Measurements from ENCODE around the gene G3BP1. TPM values are rescaled to one million over a fixed set of nuclear protein-coding genes. Genes with fewer than 3 reads are reported as not detected.
A peak's percentile ranks its signal among the peaks of the same experiment; 100 is the strongest.

Gene G3BP1
- total and polyA plus RNA-seq, 9 of the 15 experiments (the other 6 are each of a cell fraction or from before 2014, with no cell fraction given), result 54.7 to 264 (median 105) TPM

DNA sequence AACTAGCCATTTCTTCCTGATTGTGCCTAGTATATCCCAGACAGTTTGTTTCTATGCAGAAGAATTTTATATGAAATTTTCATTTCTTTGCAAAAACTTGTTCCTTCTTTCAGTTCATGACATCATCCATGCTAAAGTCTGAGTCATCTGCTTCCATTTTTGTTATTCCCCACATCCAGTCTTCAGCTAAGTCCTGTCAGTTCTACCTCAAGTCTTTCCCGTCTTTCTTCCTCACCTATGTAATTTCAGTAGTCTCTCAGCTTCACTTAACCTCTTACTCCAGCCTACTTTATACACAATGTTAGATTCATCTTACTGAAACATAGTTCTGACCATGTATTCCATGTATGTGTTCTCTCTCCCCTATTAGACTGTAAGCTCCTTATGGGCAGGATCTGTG, 39.1 kb downstream of the G3BP1 start (continued):
- TF ChIP-seq FOXA3 (CRISPR knock-in tag; conservative IDR thresholded peaks at IDR 0.05 in 1 of 2, IDR thresholded peaks at IDR 0.05 in 1 of 2), result no peak
- TF ChIP-seq, protein P1, sequence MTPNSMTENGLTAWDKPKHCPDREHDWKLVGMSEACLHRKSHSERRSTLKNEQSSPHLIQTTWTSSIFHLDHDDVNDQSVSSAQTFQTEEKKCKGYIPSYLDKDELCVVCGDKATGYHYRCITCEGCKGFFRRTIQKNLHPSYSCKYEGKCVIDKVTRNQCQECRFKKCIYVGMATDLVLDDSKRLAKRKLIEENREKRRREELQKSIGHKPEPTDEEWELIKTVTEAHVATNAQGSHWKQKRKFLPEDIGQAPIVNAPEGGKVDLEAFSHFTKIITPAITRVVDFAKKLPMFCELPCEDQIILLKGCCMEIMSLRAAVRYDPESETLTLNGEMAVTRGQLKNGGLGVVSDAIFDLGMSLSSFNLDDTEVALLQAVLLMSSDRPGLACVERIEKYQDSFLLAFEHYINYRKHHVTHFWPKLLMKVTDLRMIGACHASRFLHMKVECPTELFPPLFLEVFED (CRISPR knock-in tag; conservative IDR thresholded peaks at IDR 0.05), result no peak
- TF ChIP-seq, protein P2, sequence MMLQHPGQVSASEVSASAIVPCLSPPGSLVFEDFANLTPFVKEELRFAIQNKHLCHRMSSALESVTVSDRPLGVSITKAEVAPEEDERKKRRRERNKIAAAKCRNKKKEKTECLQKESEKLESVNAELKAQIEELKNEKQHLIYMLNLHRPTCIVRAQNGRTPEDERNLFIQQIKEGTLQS (IDR thresholded peaks at IDR 0.05), result peak; percentile 86
- TF ChIP-seq, protein P2 (CRISPR knock-in tag; conservative IDR thresholded peaks at IDR 0.05), result no peak
- peak; percentile 60 to 64; a peak in 2 of 4 replicates for TF ChIP-seq TRIM24 (IDR thresholded peaks at IDR 0.05)
- TF ChIP-seq ZNF584 (CRISPR knock-in tag; IDR thresholded peaks at IDR 0.05; ENCODE audit: low read depth), result no peak
- no peak for TF ChIP-seq ZC3H11A (IDR thresholded peaks at IDR 0.05; ENCODE audit: low read depth, low read length)
- TF ChIP-seq, protein P3, sequence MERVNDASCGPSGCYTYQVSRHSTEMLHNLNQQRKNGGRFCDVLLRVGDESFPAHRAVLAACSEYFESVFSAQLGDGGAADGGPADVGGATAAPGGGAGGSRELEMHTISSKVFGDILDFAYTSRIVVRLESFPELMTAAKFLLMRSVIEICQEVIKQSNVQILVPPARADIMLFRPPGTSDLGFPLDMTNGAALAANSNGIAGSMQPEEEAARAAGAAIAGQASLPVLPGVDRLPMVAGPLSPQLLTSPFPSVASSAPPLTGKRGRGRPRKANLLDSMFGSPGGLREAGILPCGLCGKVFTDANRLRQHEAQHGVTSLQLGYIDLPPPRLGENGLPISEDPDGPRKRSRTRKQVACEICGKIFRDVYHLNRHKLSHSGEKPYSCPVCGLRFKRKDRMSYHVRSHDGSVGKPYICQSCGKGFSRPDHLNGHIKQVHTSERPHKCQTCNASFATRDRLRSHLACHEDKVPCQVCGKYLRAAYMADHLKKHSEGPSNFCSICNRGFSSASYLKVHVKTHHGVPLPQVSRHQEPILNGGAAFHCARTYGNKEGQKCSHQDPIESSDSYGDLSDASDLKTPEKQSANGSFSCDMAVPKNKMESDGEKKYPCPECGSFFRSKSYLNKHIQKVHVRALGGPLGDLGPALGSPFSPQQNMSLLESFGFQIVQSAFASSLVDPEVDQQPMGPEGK (CRISPR knock-in tag; IDR thresholded peaks at IDR 0.05; ENCODE audit: borderline replicate concordance), result no peak
- TF ChIP-seq CBFB (CRISPR knock-in tag; IDR thresholded peaks at IDR 0.05), result no peak
- TF ChIP-seq, protein P4, sequence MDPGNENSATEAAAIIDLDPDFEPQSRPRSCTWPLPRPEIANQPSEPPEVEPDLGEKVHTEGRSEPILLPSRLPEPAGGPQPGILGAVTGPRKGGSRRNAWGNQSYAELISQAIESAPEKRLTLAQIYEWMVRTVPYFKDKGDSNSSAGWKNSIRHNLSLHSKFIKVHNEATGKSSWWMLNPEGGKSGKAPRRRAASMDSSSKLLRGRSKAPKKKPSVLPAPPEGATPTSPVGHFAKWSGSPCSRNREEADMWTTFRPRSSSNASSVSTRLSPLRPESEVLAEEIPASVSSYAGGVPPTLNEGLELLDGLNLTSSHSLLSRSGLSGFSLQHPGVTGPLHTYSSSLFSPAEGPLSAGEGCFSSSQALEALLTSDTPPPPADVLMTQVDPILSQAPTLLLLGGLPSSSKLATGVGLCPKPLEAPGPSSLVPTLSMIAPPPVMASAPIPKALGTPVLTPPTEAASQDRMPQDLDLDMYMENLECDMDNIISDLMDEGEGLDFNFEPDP (CRISPR knock-in tag; IDR thresholded peaks at IDR 0.05), result no peak
- no peak for TF ChIP-seq HDAC8 (tag; IDR thresholded peaks at IDR 0.05)
- TF ChIP-seq ZNF316 (IDR thresholded peaks at IDR 0.05), result peak; percentile 77
- TF ChIP-seq, protein P5, sequence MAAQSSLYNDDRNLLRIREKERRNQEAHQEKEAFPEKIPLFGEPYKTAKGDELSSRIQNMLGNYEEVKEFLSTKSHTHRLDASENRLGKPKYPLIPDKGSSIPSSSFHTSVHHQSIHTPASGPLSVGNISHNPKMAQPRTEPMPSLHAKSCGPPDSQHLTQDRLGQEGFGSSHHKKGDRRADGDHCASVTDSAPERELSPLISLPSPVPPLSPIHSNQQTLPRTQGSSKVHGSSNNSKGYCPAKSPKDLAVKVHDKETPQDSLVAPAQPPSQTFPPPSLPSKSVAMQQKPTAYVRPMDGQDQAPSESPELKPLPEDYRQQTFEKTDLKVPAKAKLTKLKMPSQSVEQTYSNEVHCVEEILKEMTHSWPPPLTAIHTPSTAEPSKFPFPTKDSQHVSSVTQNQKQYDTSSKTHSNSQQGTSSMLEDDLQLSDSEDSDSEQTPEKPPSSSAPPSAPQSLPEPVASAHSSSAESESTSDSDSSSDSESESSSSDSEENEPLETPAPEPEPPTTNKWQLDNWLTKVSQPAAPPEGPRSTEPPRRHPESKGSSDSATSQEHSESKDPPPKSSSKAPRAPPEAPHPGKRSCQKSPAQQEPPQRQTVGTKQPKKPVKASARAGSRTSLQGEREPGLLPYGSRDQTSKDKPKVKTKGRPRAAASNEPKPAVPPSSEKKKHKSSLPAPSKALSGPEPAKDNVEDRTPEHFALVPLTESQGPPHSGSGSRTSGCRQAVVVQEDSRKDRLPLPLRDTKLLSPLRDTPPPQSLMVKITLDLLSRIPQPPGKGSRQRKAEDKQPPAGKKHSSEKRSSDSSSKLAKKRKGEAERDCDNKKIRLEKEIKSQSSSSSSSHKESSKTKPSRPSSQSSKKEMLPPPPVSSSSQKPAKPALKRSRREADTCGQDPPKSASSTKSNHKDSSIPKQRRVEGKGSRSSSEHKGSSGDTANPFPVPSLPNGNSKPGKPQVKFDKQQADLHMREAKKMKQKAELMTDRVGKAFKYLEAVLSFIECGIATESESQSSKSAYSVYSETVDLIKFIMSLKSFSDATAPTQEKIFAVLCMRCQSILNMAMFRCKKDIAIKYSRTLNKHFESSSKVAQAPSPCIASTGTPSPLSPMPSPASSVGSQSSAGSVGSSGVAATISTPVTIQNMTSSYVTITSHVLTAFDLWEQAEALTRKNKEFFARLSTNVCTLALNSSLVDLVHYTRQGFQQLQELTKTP (IDR thresholded peaks at IDR 0.05; ENCODE audit: low read depth in 1 of 2, partially characterized antibody in 2 of 2), result no peak

Measured in K562 (cell line).